Measurements from ENCODE around the gene CDNF. TPM values are rescaled to one million over a fixed set of nuclear protein-coding genes. Genes with fewer than 3 reads are reported as not detected.

CDNF gene
- total RNA-seq, 1 donor from 2014 or later, result 0.32 TPM

GRCh38 chr10:14815681-14816080 lies 22.2 kb downstream of the CDNF start:
- no peaks in the 10 kb centered on the region for H3K36me3 Mint-ChIP-seq (ENCODE audit: low read depth)
- DNase-seq (ENCODE audit: low spot score), result no peak
- H3K4me1 Mint-ChIP-seq (ENCODE audit: low read depth), result peaks cover 6% of the 10 kb centered on the region
- no peak overlapping the region for H3K27ac Mint-ChIP-seq (ENCODE audit: unreplicated experiment)
- H3K27me3 Mint-ChIP-seq (ENCODE audit: low read depth), result no peaks in the 10 kb centered on the region
- no peak overlapping the region for H3K4me3 Mint-ChIP-seq (ENCODE audit: unreplicated experiment)
- TF ChIP-seq, protein P1, sequence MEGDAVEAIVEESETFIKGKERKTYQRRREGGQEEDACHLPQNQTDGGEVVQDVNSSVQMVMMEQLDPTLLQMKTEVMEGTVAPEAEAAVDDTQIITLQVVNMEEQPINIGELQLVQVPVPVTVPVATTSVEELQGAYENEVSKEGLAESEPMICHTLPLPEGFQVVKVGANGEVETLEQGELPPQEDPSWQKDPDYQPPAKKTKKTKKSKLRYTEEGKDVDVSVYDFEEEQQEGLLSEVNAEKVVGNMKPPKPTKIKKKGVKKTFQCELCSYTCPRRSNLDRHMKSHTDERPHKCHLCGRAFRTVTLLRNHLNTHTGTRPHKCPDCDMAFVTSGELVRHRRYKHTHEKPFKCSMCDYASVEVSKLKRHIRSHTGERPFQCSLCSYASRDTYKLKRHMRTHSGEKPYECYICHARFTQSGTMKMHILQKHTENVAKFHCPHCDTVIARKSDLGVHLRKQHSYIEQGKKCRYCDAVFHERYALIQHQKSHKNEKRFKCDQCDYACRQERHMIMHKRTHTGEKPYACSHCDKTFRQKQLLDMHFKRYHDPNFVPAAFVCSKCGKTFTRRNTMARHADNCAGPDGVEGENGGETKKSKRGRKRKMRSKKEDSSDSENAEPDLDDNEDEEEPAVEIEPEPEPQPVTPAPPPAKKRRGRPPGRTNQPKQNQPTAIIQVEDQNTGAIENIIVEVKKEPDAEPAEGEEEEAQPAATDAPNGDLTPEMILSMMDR (IDR thresholded peaks at IDR 0.05), result no peak
- no peaks in the 10 kb centered on the region for H3K9me3 Mint-ChIP-seq (ENCODE audit: low read depth)

DNA sequence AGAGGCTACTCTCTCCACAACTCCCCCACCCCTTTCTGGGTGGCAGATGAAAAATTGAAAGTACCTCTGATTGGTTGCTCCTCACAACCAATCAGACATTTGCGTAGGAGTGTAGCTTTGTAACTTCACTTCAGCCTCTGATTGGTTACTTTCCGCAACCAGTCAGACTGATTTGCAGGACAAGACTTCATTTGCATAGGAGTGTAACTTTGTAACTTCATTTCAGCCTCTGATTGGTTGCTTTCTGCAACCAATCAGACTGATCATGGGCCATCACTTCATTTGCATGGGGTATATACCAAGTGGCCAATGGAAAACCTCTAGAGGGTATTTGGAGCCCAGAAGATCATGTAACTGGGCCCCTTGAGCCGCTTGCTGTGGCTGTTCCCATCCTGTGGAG lies 25.6 kb downstream of the CDNF start:
- Mint-ChIP-seq H3K9me3 (ENCODE audit: low read depth) (no peaks in the 10 kb centered on the region), H3K36me3 (ENCODE audit: low read depth) (no peaks in the 10 kb centered on the region), H3K27ac (ENCODE audit: unreplicated experiment) (no peak overlapping the region), H3K27me3 (ENCODE audit: low read depth) (no peaks in the 10 kb centered on the region), H3K4me1 (ENCODE audit: low read depth) (no peaks in the 10 kb centered on the region), H3K4me3 (ENCODE audit: unreplicated experiment) (no peak overlapping the region)
- TF ChIP-seq, protein P1 (IDR thresholded peaks at IDR 0.05), result no peak
- no peak for DNase-seq (ENCODE audit: low spot score)

DNA sequence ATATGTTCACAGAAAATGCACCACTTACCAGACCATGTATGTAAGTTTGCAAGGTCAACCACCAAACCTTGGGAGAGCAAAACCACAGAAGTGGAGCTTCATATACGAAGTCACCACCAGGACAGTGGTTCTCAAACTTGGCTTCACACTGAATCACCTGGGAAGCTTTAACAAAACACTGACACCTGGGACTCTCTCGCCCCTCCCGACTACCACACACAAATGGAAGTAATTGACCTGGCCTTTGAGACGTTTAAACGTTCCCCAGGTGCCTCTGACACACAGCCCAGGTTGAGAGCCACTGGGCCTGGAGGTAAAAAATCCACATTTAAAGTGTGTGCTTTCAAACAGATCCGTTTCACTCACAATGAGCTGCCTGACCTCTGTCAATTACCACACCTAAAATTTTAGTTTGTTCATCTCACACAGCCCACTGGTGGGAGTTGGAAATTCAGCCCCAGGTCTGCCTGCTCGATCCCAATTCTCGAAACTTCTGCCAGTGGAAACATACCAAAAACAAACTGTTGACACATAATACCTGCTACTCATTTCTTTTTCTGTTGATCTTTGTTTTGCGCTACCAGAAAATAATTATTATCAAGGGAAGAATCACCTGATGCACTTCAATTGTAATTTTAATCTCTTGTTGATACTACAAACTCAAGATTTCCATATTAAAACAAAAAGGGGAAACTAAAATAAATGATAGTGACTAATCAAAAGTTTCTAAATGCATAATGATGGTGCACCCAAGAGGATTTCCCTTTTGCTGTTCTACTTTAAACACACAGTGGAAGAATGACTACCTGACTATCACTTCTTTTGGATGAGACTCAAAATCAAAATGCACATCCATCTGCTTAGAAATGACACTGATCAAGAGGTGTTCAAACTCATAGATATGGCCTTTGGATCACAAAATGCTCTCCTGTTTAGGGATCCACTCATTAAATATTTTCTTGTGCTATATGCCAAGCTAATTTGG lies 26.6 kb downstream of the CDNF start:
- H3K9me3 Mint-ChIP-seq (ENCODE audit: low read depth), result no peaks in the 10 kb centered on the region
- no peaks in the 10 kb centered on the region for H3K36me3 Mint-ChIP-seq (ENCODE audit: low read depth)
- no peak for DNase-seq (ENCODE audit: low spot score)
- TF ChIP-seq, protein P1 (IDR thresholded peaks at IDR 0.05), result peak; percentile 29
- no peak overlapping the region for H3K4me3 Mint-ChIP-seq (ENCODE audit: unreplicated experiment)
- H3K4me1 Mint-ChIP-seq (ENCODE audit: low read depth), result no peaks in the 10 kb centered on the region
- H3K27ac Mint-ChIP-seq (ENCODE audit: unreplicated experiment), result no peak overlapping the region
- no peaks in the 10 kb centered on the region for H3K27me3 Mint-ChIP-seq (ENCODE audit: low read depth)

GRCh38 chr10:14806318-14806717 lies 31.5 kb downstream of the CDNF start:
- no peaks in the 10 kb centered on the region for H3K4me1 Mint-ChIP-seq (ENCODE audit: low read depth)
- H3K36me3 Mint-ChIP-seq (ENCODE audit: low read depth), result no peaks in the 10 kb centered on the region
- H3K4me3 Mint-ChIP-seq (ENCODE audit: unreplicated experiment), result no peak overlapping the region
- no peaks in the 10 kb centered on the region for H3K27me3 Mint-ChIP-seq (ENCODE audit: low read depth)
- TF ChIP-seq, protein P1 (IDR thresholded peaks at IDR 0.05), result no peak
- DNase-seq (ENCODE audit: low spot score), result no peak
- H3K27ac Mint-ChIP-seq (ENCODE audit: unreplicated experiment), result no peak overlapping the region
- H3K9me3 Mint-ChIP-seq (ENCODE audit: low read depth), result peaks cover 2% of the 10 kb centered on the region

GRCh38 chr10:14803827-14804226 lies 34.0 kb downstream of the CDNF start:
- H3K27me3 Mint-ChIP-seq (ENCODE audit: low read depth), result peaks cover 16% of the 10 kb centered on the region
- peaks cover 4% of the 10 kb centered on the region for H3K36me3 Mint-ChIP-seq (ENCODE audit: low read depth)
- H3K4me3 Mint-ChIP-seq (ENCODE audit: unreplicated experiment), result no peak overlapping the region
- H3K27ac Mint-ChIP-seq (ENCODE audit: unreplicated experiment), result no peak overlapping the region
- TF ChIP-seq, protein P1 (IDR thresholded peaks at IDR 0.05), result no peak
- no peak for DNase-seq (ENCODE audit: low spot score)
- peaks cover 2% of the 10 kb centered on the region for H3K9me3 Mint-ChIP-seq (ENCODE audit: low read depth)
- H3K4me1 Mint-ChIP-seq (ENCODE audit: low read depth), result no peaks in the 10 kb centered on the region
